ENCODE data around the gene FHDC1. TPM values are rescaled to one million over a fixed set of nuclear protein-coding genes. Genes with fewer than 3 reads are reported as not detected.
"Not testable (repeated sequence)": the region's sequence is repeated elsewhere in the genome, so short reads cannot be mapped to it uniquely, and the experiment has no call there.

The FHDC1 gene
- total RNA-seq (under 1 TPM; 0.10 TPM), total RNA-seq (0.15 to 0.58 reads per million in 2 donors)

- DNase-seq (no peak), ATAC-seq (peak; percentile 16)
- Mint-ChIP-seq H3K4me3 (peak within 1 kb of the TSS; percentile 87), H3K27me3 (peaks cover 60% of the 10 kb centered on the region), H3K4me1 (peaks cover 14% of the 10 kb centered on the region), H3K27ac (no peak within 1 kb of the TSS), H3K36me3 (ENCODE audit: low read depth) (peaks cover 7% of the 10 kb centered on the region)
- no peaks in the 10 kb centered on the region for H3K9me3 ChIP-seq (ENCODE audit: control insufficient read depth, low read length, poor library complexity, severe bottlenecking)
Measured at GRCh38 chr4:152935631-152936445, at the start of gene FHDC1. TSS of gene FHDC1 (plus strand) at chr4:152936323. CDS start at chr4:152943058, 6,735 bp downstream.

GRCh38 chr4:152887981-152888380 is 48.1 kb upstream of the FHDC1 start:
- Mint-ChIP-seq H3K36me3 (ENCODE audit: low read depth) (peaks cover 21% of the 10 kb centered on the region), H3K4me3 (no peak overlapping the region), H3K4me1 (no peaks in the 10 kb centered on the region), H3K27me3 (no peaks in the 10 kb centered on the region), H3K27ac (no peak overlapping the region)
- ATAC-seq: no peak
- no peaks in the 10 kb centered on the region for H3K9me3 ChIP-seq (ENCODE audit: control insufficient read depth, low read length, poor library complexity, severe bottlenecking)
- DNase-seq: no peak

- H3K36me3 Mint-ChIP-seq (ENCODE audit: low read depth): peaks cover 15% of the 10 kb centered on the region
Measured at GRCh38 chr4:152892974-152893373, 43.1 kb upstream of the FHDC1 start.

GRCh38 chr4:152894673-152895072 is 41.5 kb upstream of the FHDC1 start:
- peaks cover 10% of the 10 kb centered on the region for H3K4me1 Mint-ChIP-seq
- peaks cover 14% of the 10 kb centered on the region for H3K36me3 Mint-ChIP-seq (ENCODE audit: low read depth)
- H3K27ac Mint-ChIP-seq: no peak overlapping the region
- no peaks in the 10 kb centered on the region for H3K27me3 Mint-ChIP-seq
- no peaks in the 10 kb centered on the region for H3K9me3 ChIP-seq (ENCODE audit: control insufficient read depth, low read length, poor library complexity, severe bottlenecking)
- ATAC-seq (no peak), DNase-seq (no peak)
- H3K4me3 Mint-ChIP-seq: no peak overlapping the region

More at GRCh38 chr4:152892974-152893373, 43.1 kb upstream of the FHDC1 start:
- no peaks in the 10 kb centered on the region for H3K27me3 Mint-ChIP-seq
- H3K4me1 Mint-ChIP-seq: peaks cover 10% of the 10 kb centered on the region
- ATAC-seq (no peak), DNase-seq (no peak)
- no peak overlapping the region for H3K27ac Mint-ChIP-seq
- no peak overlapping the region for H3K4me3 Mint-ChIP-seq
- H3K9me3 ChIP-seq (ENCODE audit: control insufficient read depth, low read length, poor library complexity, severe bottlenecking): no peaks in the 10 kb centered on the region

GRCh38 chr4:152896811-152897210 is 39.3 kb upstream of the FHDC1 start:
- DNase-seq (no peak), ATAC-seq (no peak)
- Mint-ChIP-seq H3K4me1 (peaks cover 12% of the 10 kb centered on the region), H3K4me3 (no peak overlapping the region), H3K27me3 (no peaks in the 10 kb centered on the region), H3K36me3 (ENCODE audit: low read depth) (peaks cover 11% of the 10 kb centered on the region), H3K27ac (no peak overlapping the region)
- H3K9me3 ChIP-seq (ENCODE audit: control insufficient read depth, low read length, poor library complexity, severe bottlenecking): no peaks in the 10 kb centered on the region

GRCh38 chr4:152898133-152898532 is 38.0 kb upstream of the FHDC1 start:
- H3K36me3 Mint-ChIP-seq (ENCODE audit: low read depth): not testable (repeated sequence)

GRCh38 chr4:152898606-152899005 is 37.5 kb upstream of the FHDC1 start:
- ATAC-seq: no peak
- no peak overlapping the region for H3K27ac Mint-ChIP-seq
- H3K4me3 Mint-ChIP-seq: no peak overlapping the region
- no peak for DNase-seq
- H3K4me1 Mint-ChIP-seq: peaks cover 12% of the 10 kb centered on the region
- H3K9me3 ChIP-seq (ENCODE audit: control insufficient read depth, low read length, poor library complexity, severe bottlenecking): no peaks in the 10 kb centered on the region
- no peaks in the 10 kb centered on the region for H3K27me3 Mint-ChIP-seq
- H3K36me3 Mint-ChIP-seq (ENCODE audit: low read depth): peaks cover 9% of the 10 kb centered on the region

More at GRCh38 chr4:152898133-152898532, 38.0 kb upstream of the FHDC1 start:
- not testable (repeated sequence) for ATAC-seq; H3K9me3 ChIP-seq (ENCODE audit: control insufficient read depth, low read length, poor library complexity, severe bottlenecking); DNase-seq; H3K27me3 Mint-ChIP-seq; H3K4me3 Mint-ChIP-seq; H3K27ac Mint-ChIP-seq
- H3K4me1 Mint-ChIP-seq: peaks cover 12% of the 10 kb centered on the region

GRCh38 chr4:152900395-152900794 is 35.7 kb upstream of the FHDC1 start:
- Mint-ChIP-seq H3K36me3 (ENCODE audit: low read depth) (peaks cover 12% of the 10 kb centered on the region), H3K4me3 (no peak overlapping the region), H3K27ac (no peak overlapping the region), H3K4me1 (peaks cover 10% of the 10 kb centered on the region), H3K27me3 (no peaks in the 10 kb centered on the region)
- DNase-seq (no peak), ATAC-seq (no peak)
- H3K9me3 ChIP-seq (ENCODE audit: control insufficient read depth, low read length, poor library complexity, severe bottlenecking): no peaks in the 10 kb centered on the region

GRCh38 chr4:152901205-152901604 is 34.9 kb upstream of the FHDC1 start:
- Mint-ChIP-seq H3K4me1 (peaks cover 5% of the 10 kb centered on the region), H3K36me3 (ENCODE audit: low read depth) (peaks cover 8% of the 10 kb centered on the region), H3K27ac (no peak overlapping the region), H3K27me3 (no peaks in the 10 kb centered on the region), H3K4me3 (no peak overlapping the region)
- DNase-seq (no peak), ATAC-seq (no peak)
- no peaks in the 10 kb centered on the region for H3K9me3 ChIP-seq (ENCODE audit: control insufficient read depth, low read length, poor library complexity, severe bottlenecking)

- no peak overlapping the region for H3K4me3 Mint-ChIP-seq
- no peak overlapping the region for H3K27ac Mint-ChIP-seq
- H3K36me3 Mint-ChIP-seq (ENCODE audit: low read depth): peaks cover 17% of the 10 kb centered on the region
- DNase-seq (no peak), ATAC-seq (no peak)
- H3K9me3 ChIP-seq (ENCODE audit: control insufficient read depth, low read length, poor library complexity, severe bottlenecking): no peaks in the 10 kb centered on the region
- no peaks in the 10 kb centered on the region for H3K27me3 Mint-ChIP-seq
- peaks cover 3% of the 10 kb centered on the region for H3K4me1 Mint-ChIP-seq
Measured at GRCh38 chr4:152903658-152904057, 32.5 kb upstream of the FHDC1 start.

GRCh38 chr4:152909901-152910300 is 26.2 kb upstream of the FHDC1 start:
- no peak overlapping the region for H3K27ac Mint-ChIP-seq
- no peak for DNase-seq

GRCh38 chr4:152910521-152910920 is 25.6 kb upstream of the FHDC1 start:
- Mint-ChIP-seq H3K4me1 (no peaks in the 10 kb centered on the region), H3K4me3 (no peak overlapping the region), H3K27ac (no peak overlapping the region), H3K36me3 (ENCODE audit: low read depth) (peaks cover 12% of the 10 kb centered on the region), H3K27me3 (no peaks in the 10 kb centered on the region)
- ATAC-seq (no peak), DNase-seq (no peak)
- no peaks in the 10 kb centered on the region for H3K9me3 ChIP-seq (ENCODE audit: control insufficient read depth, low read length, poor library complexity, severe bottlenecking)

More at GRCh38 chr4:152909901-152910300, 26.2 kb upstream of the FHDC1 start:
- ATAC-seq: no peak
- Mint-ChIP-seq H3K4me3 (no peak overlapping the region), H3K4me1 (no peaks in the 10 kb centered on the region), H3K36me3 (ENCODE audit: low read depth) (peaks cover 12% of the 10 kb centered on the region), H3K27me3 (no peaks in the 10 kb centered on the region)
- H3K9me3 ChIP-seq (ENCODE audit: control insufficient read depth, low read length, poor library complexity, severe bottlenecking): no peaks in the 10 kb centered on the region

- no peak overlapping the region for H3K4me3 Mint-ChIP-seq
- ATAC-seq (no peak), DNase-seq (no peak)
- H3K9me3 ChIP-seq (ENCODE audit: control insufficient read depth, low read length, poor library complexity, severe bottlenecking): no peaks in the 10 kb centered on the region
- no peaks in the 10 kb centered on the region for H3K36me3 Mint-ChIP-seq (ENCODE audit: low read depth)
- no peaks in the 10 kb centered on the region for H3K27me3 Mint-ChIP-seq
- H3K27ac Mint-ChIP-seq: no peak overlapping the region
- H3K4me1 Mint-ChIP-seq: no peaks in the 10 kb centered on the region
Measured at GRCh38 chr4:152917543-152918395, 18.4 kb upstream of the FHDC1 start.

Measured in T-helper 17 cell (primary cell).